HepG2 (cell line): Measurements from ENCODE around the gene GTPBP6. TPM values are rescaled to one million over a fixed set of nuclear protein-coding genes. Genes with fewer than 3 reads are reported as not detected.
"Not testable (repeated sequence)": the region's sequence is repeated elsewhere in the genome, so short reads cannot be mapped to it uniquely, and the experiment has no call there.

Source experiments
- ATAC-seq: fragments of 200-7000 bp; cut with Tn5 transposase; 3 replicates; pipeline ENCODE4 v1.9.1; 2020; ENCODE audit warnings: mild to moderate bottlenecking, moderate library complexity
- BruUV-seq: library from RNA; stranded (reverse); fragments of 400-500 nt; replicated peaks from 2 replicates; lab custom pipeline; 2021; lab: Mats Ljungman, UMichigan
- CTCF ChIA-PET: fragments of 300-600 bp; formaldehyde crosslinking; extraction: SDS; loops from one replicate; lab custom pipeline; 2021; ENCODE audit warnings: low total read pairs, inconsistent platforms, low intra/inter-chr PET ratio; lab: Yijun Ruan, JAX
- POLR2A ChIA-PET: fragments of 350-600 bp; sonication (Branson Sonifier 250); formaldehyde crosslinking; loops from one replicate; lab custom pipeline; 2020; ENCODE audit warnings: antibody characterized with exemption, inconsistent platforms; lab: Yijun Ruan, JAX
- DNase-seq: peaks from one replicate; pipeline ENCODE4 v3.0.0-alpha.2; 2015; ENCODE audit warnings: low spot score
- FAIRE-seq: peaks from 3 replicates; lab custom pipeline; 2011; peaks lifted over from hg19 to GRCh38; lab: Jason Lieb, UNC
- H2AFZ ChIP-seq: one replicate; pipeline ENCODE4 v1.6.1; 2011; ENCODE audit warnings: low read length, inconsistent platforms
- H3K27ac ChIP-seq: fragments of 300-600 bp; 3 replicates; pipeline ENCODE4 v1.8.0; 2011; ENCODE audit warnings: mixed run types, mild to moderate bottlenecking, mixed read lengths, low read length, inconsistent platforms; ENCODE audit not compliant: insufficient read depth; ENCODE audit errors: extremely low read length
- H3K27me3 ChIP-seq, 2 experiments: fragments of 200-600 bp in 1 of 2; 2 replicates in 1 of 2; 3 replicates in 1 of 2; pipeline versions ENCODE4 v1.6.0 to v1.8.0; 2011; ENCODE audit warnings: low read length in 2 of 2, mild to moderate bottlenecking in 2 of 2, moderate library complexity in 2 of 2, inconsistent platforms in 1 of 2; ENCODE audit not compliant: insufficient read depth in 2 of 2, control insufficient read depth in 1 of 2
- H3K36me3 ChIP-seq, 2 experiments: fragments of 200-600 bp in 1 of 2; replicated peaks in 1 of 2; 2 replicates in 1 of 2; 3 replicates in 1 of 2; pipeline versions ENCODE4 v1.5.1 to v1.8.0; 2011; ENCODE audit warnings: low read length in 2 of 2, inconsistent platforms in 1 of 2; ENCODE audit not compliant: insufficient read depth in 2 of 2, control insufficient read depth in 1 of 2
- H3K4me1 ChIP-seq: 2 replicates; pipeline ENCODE4 v1.5.1; 2012; ENCODE audit warnings: low read length, inconsistent platforms; ENCODE audit not compliant: insufficient read depth
- H3K4me2 ChIP-seq: 2 replicates; pipeline ENCODE4 v1.6.0; 2011; ENCODE audit warnings: low read depth, low read length, inconsistent platforms
- H3K4me3 ChIP-seq, 3 experiments: fragments of 200-600 bp in 1 of 3; sonication (generic), shearing (Covaris generic) in 1 of 3; replicated peaks in 1 of 3; 2 replicates each; pipeline ENCODE4 v1.5.1; 2011 to 2016; ENCODE audit warnings: low read length in 3 of 3, inconsistent platforms in 2 of 3, low read depth in 2 of 3, mild to moderate bottlenecking in 2 of 3, control low read depth in 1 of 3, mixed read lengths in 1 of 3; ENCODE audit not compliant: insufficient read depth in 1 of 3
- H3K79me2 ChIP-seq: one replicate; pipeline ENCODE4 v1.6.1; 2011; ENCODE audit warnings: low read length, inconsistent platforms; ENCODE audit not compliant: insufficient read depth
- H3K9ac ChIP-seq: 2 replicates; pipeline ENCODE4 v1.6.0; 2011; ENCODE audit warnings: mild to moderate bottlenecking, low read depth, low read length, inconsistent platforms; ENCODE audit not compliant: insufficient read depth
- H3K9me3 ChIP-seq: 2 replicates; pipeline ENCODE4 v1.5.1; 2012; ENCODE audit warnings: mild to moderate bottlenecking, low read length
- H4K20me1 ChIP-seq: 2 replicates; pipeline ENCODE4 v1.6.0; 2011; ENCODE audit warnings: inconsistent platforms, mild to moderate bottlenecking, low read length, moderate library complexity; ENCODE audit not compliant: insufficient read depth
- ELF3 ChIP-seq: IDR thresholded peaks from 2 replicates; pipeline ENCODE4 v1.6.1; 2016; ENCODE audit warnings: missing genetic modification reagents, missing compliant biosample characterization
- HMG20A ChIP-seq: IDR thresholded peaks from 2 replicates; pipeline ENCODE4 v1.6.1; 2016; ENCODE audit warnings: borderline replicate concordance
- RAD21 ChIP-seq: fragments of 450-650 bp; formaldehyde crosslinking; IDR thresholded peaks from 2 replicates; pipeline ENCODE4 v1.5.0; 2020; ENCODE audit warnings: mild to moderate bottlenecking
- RXRB ChIP-seq: IDR thresholded peaks from 2 replicates; pipeline ENCODE4 v1.6.1; 2016; ENCODE audit warnings: borderline replicate concordance, missing genetic modification reagents, missing compliant biosample characterization
- STAG1 ChIP-seq: sonication (generic); formaldehyde crosslinking; IDR thresholded peaks from 2 replicates; pipeline ENCODE4 v1.4.0; 2020; ENCODE audit warnings: missing genetic modification reagents
- TEAD3 ChIP-seq: optimal IDR thresholded peaks from 2 replicates; pipeline ENCODE3; 2016; ENCODE audit warnings: borderline replicate concordance
- YY1 ChIP-seq: IDR thresholded peaks from 2 replicates; pipeline ENCODE4 v1.6.1; 2011; ENCODE audit warnings: low read length, low read depth, moderate library complexity, mild to moderate bottlenecking; ENCODE audit not compliant: insufficient read depth, insufficient replicate concordance
- ZKSCAN8 ChIP-seq: IDR thresholded peaks from 2 replicates; pipeline ENCODE4 v1.6.1; 2016; ENCODE audit warnings: borderline replicate concordance, missing genetic modification reagents, missing compliant biosample characterization
- WGBS: methylation state at CpG from one replicate; pipeline ENCODE4 v1.1.6; 2017; ENCODE audit warnings: low lambda C conversion rate; 5-methylcytosine and 5-hydroxymethylcytosine counted together
- in situ Hi-C: cut with HindIII; loops from 2 replicates; pipeline ENCODE4 v1.10.0; 2017; ENCODE audit warnings: low pct_unique_long_range_greater_than_20kb; ENCODE audit not compliant: extremely low pct_ligation_motif_present
- intact Hi-C: fragments of 100-400 bp; cut with micrococcal nuclease; formaldehyde crosslinking; loops from one replicate; pipeline ENCODE4 v1.10.0; 2022; ENCODE audit not compliant: unreplicated experiment
- polyA plus RNA-seq, 8 experiments: library from polyadenylated mRNA; depleted of rRNA in 3 of 8; stranded (reverse) in 7 of 8; unstranded in 1 of 8; fragments of >200 nt; fragmentation: Illumina TruSeq in 4 of 8; extraction: Trizol in 4 of 8; gene quantifications; 2 replicates each; pipeline versions ENCODE4 v1.2.1 to v1.2.3, GENCODE V29; 2011 to 2016; ENCODE audit warnings: low read depth in 4 of 8, missing spikeins in 1 of 8, mixed read lengths in 1 of 8; ENCODE audit not compliant: insufficient read depth in 1 of 8
- total RNA-seq, 5 experiments: library from RNA; depleted of rRNA; stranded (reverse); fragments of >200 nt; fragmentation: Illumina TruSeq; extraction: Trizol; gene quantifications; 2 replicates each; pipeline ENCODE4 v1.2.3, GENCODE V29; 2016; ENCODE audit warnings: low read depth in 1 of 5
- TF ChIP-seq, protein P1 (sequence below): sonication (generic); formaldehyde crosslinking; IDR thresholded peaks from 2 replicates; pipeline ENCODE4 v1.5.0; 2020; ENCODE audit warnings: mild to moderate bottlenecking, missing genetic modification reagents, moderate library complexity
- TF ChIP-seq, protein P2 (sequence below): sonication (generic); formaldehyde crosslinking; IDR thresholded peaks from 2 replicates; pipeline ENCODE4 v1.5.1; 2020; ENCODE audit warnings: mild to moderate bottlenecking, moderate library complexity, missing genetic modification reagents

GTPBP6 gene
- total and polyA plus RNA-seq, 2 of the 13 experiments (the other 11 are each of a cell fraction or from before 2014, with no cell fraction given): 20.2 to 39.6 TPM

DNA sequence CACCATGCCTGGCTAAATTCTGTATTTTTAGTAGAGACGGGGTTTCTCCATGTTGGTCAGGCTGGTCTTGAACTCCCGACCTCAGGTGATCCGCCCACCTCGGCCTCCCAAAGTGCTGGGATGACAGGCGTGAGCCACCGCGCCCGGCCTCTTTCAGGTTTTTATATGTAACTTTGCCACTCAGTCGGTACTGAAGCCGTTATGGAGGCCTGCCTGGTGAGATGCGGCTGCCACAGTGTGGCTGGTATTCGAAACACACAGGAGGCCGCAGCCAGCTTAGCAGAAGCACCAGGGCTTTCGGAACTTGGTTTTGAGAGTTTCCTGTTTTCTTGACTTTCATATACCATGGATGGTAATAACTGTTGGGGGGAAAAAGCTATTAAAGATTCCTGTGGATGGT lies 6.1 kb upstream of the GTPBP6 start:
- H3K4me1 ChIP-seq: peaks cover 49% of the 10 kb centered on the region
- H2AFZ ChIP-seq, H3K79me2 ChIP-seq, CTCF ChIA-PET, BruUV-seq, H3K27me3 ChIP-seq, H3K36me3 ChIP-seq, H4K20me1 ChIP-seq, in situ Hi-C loops, H3K27ac ChIP-seq, POLR2A ChIA-PET, H3K9me3 ChIP-seq, H3K9ac ChIP-seq: not testable (repeated sequence)
- TF ChIP-seq HMG20A (CRISPR knock-in tag) (peak; percentile 36; the same call in 1 of the 2 replicates), RAD21 (CRISPR knock-in tag) (peak; percentile 30; the same call in 1 of the 2 replicates), RXRB (CRISPR knock-in tag) (0 out of 2 replicates have a peak, but pooled peaks have one; percentile 17), ELF3 (0 out of 2 replicates have a peak, but pooled peaks have one; percentile 8), YY1 (peak; percentile 19), STAG1 (CRISPR knock-in tag) (peak; percentile 78), TEAD3 (CRISPR knock-in tag) (peak; percentile 100), ZKSCAN8 (CRISPR knock-in tag) (0 out of 2 replicates have a peak, but pooled peaks have one; percentile 39)
- TF ChIP-seq, protein P1, sequence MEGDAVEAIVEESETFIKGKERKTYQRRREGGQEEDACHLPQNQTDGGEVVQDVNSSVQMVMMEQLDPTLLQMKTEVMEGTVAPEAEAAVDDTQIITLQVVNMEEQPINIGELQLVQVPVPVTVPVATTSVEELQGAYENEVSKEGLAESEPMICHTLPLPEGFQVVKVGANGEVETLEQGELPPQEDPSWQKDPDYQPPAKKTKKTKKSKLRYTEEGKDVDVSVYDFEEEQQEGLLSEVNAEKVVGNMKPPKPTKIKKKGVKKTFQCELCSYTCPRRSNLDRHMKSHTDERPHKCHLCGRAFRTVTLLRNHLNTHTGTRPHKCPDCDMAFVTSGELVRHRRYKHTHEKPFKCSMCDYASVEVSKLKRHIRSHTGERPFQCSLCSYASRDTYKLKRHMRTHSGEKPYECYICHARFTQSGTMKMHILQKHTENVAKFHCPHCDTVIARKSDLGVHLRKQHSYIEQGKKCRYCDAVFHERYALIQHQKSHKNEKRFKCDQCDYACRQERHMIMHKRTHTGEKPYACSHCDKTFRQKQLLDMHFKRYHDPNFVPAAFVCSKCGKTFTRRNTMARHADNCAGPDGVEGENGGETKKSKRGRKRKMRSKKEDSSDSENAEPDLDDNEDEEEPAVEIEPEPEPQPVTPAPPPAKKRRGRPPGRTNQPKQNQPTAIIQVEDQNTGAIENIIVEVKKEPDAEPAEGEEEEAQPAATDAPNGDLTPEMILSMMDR (CRISPR knock-in tag): peak; percentile 71
- TF ChIP-seq, protein P2, sequence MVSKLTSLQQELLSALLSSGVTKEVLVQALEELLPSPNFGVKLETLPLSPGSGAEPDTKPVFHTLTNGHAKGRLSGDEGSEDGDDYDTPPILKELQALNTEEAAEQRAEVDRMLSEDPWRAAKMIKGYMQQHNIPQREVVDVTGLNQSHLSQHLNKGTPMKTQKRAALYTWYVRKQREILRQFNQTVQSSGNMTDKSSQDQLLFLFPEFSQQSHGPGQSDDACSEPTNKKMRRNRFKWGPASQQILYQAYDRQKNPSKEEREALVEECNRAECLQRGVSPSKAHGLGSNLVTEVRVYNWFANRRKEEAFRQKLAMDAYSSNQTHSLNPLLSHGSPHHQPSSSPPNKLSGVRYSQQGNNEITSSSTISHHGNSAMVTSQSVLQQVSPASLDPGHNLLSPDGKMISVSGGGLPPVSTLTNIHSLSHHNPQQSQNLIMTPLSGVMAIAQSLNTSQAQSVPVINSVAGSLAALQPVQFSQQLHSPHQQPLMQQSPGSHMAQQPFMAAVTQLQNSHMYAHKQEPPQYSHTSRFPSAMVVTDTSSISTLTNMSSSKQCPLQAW: 0 out of 2 replicates have a peak, but pooled peaks have one; percentile 16
- DNase-seq: peak; percentile 72
- FAIRE-seq: peak; percentile 74
- peak overlapping the region in 1 of 3 experiments; percentile 60; a peak in 1 of 6 replicates for H3K4me3 ChIP-seq
- intact Hi-C loops: loop anchor here (10.0 kb wide), 1 partner anchor 50 kb away; no protein-coding TSS in a partner anchor
- ATAC-seq: peak; percentile 61
- WGBS: 2% methylated on average over 14 of the region's 14 CpGs
- peak overlapping the region; percentile 71 for H3K4me2 ChIP-seq
